Hepatocyte (in vitro differentiated cells): ENCODE data around the gene SDK1.

Experiments used
- EZH2 ChIP-seq: fragments of 200-600 bp; sonication (generic); IDR thresholded peaks from 2 replicates; pipeline ENCODE4 v1.6.1; 2016; ENCODE audit warnings: antibody characterized with exemption, mild to moderate bottlenecking, borderline replicate concordance
- EZH2phosphoT487 ChIP-seq: fragments of 200-600 bp; sonication (generic); IDR thresholded peaks from one replicate; pipeline ENCODE4 v1.6.1; 2018; ENCODE audit warnings: antibody characterized with exemption, mild to moderate bottlenecking, low read depth, moderate library complexity; ENCODE audit not compliant: unreplicated experiment, severe bottlenecking
- TF ChIP-seq, protein P1 (sequence below): fragments of 200-600 bp; sonication (generic); IDR thresholded peaks from 2 replicates; pipeline ENCODE4 v1.5.1; 2016; ENCODE audit warnings: antibody characterized with exemption, mild to moderate bottlenecking; ENCODE audit not compliant: poor library complexity

DNA sequence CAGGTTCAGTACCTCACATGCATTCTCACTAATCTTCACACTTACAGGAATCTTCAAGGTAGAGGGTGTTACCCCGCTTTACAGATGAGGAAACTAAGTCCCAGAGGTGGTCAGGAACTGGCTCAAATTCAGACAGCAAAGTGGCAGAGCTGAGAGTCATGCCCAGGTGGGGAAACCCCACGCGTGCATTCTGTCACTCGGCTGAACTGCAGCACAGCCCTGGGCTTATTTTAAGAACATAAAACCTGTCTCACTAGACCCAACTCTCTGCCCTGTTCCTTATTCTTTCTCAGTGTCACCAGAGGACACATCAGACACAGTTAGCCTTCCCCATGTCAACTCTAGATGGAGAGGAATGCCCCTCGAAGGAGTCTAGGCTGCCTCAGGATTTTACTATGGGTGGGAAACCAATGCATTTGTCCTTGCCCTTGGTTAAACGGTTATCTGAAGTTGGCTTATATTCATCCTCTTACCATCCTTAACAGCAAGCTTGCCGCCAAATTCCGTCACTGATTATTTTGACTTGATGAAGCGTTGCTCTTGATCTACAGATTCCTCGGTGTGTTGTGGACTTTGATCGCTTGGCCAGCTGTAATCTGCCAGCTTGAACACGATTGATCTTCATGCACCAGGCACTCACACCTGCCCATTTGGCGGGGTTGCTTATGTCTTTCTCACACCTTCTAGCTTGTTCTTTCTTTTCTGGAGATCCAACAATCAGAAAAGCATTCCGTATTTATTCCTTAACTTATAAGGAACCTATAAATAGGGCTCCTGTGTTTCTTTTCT lies 627.9 kb downstream of the SDK1 start:
- TF ChIP-seq, protein P1, sequence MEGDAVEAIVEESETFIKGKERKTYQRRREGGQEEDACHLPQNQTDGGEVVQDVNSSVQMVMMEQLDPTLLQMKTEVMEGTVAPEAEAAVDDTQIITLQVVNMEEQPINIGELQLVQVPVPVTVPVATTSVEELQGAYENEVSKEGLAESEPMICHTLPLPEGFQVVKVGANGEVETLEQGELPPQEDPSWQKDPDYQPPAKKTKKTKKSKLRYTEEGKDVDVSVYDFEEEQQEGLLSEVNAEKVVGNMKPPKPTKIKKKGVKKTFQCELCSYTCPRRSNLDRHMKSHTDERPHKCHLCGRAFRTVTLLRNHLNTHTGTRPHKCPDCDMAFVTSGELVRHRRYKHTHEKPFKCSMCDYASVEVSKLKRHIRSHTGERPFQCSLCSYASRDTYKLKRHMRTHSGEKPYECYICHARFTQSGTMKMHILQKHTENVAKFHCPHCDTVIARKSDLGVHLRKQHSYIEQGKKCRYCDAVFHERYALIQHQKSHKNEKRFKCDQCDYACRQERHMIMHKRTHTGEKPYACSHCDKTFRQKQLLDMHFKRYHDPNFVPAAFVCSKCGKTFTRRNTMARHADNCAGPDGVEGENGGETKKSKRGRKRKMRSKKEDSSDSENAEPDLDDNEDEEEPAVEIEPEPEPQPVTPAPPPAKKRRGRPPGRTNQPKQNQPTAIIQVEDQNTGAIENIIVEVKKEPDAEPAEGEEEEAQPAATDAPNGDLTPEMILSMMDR: no peak
- no peak for TF ChIP-seq EZH2
- no peak for TF ChIP-seq EZH2phosphoT487
